ENCODE data around the gene SCYGR6. TPM values are rescaled to one million over a fixed set of nuclear protein-coding genes. Genes with fewer than 3 reads are reported as not detected.

SCYGR6 gene, protein sequence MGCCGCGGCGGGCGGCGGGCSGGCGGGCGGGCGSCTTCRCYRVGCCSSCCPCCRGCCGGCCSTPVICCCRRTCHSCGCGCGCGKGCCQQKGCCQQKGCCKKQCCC
- not detected in 2 replicates for total RNA-seq

DNA sequence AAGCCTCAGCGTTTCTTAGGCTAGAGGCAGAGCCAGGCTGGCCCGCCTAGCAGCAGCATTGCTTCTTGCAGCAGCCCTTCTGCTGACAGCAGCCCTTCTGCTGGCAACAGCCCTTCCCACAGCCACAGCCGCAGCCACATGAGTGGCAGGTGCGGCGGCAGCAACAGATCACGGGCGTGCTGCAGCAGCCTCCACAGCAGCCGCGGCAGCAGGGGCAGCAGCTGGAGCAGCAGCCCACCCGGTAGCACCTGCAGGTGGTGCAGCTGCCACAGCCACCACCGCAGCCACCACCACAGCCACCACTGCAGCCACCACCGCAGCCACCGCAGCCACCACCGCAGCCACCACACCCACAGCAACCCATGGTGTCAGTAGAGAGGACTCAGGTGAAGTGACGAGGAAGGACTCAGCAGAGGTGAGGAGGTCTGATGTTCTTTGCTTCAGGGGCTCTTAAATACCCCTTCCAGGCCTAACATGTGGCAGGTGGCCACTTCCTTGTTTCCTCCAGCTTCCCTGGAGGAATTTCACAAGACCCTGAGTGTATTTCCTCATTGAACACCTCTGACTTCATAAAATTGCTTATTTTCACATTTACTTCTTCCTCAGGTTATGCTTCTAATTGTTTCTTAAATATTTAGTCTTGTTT is at the start of gene SCYGR6:
SCYGR6 (minus strand) TSS at position 364 of the 646 bp plus-strand sequence; CDS start at position 364, 0 bp downstream.

DNA sequence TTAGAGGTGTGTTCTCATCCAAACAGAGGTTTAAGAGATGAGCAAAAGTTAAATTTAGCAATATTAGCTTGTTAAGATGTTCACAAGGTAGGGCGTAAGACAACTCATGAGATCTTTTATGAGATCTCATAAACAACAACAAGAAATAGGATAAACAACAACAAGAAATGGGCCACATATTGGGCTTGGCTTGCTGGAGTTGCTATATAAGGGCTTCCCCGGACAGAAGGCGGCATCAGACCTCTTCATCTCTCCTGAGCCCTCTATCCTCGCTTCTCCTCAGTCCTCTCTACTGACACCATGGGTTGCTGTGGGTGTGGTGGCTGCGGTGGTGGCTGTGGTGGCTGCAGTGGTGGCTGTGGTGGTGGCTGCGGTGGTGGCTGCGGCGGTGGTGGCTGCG is 21.0 kb upstream of the SCYGR6 start, which contains the start of gene SCYGR8:
SCYGR8 (plus strand) TSS at position 301 of the 400 bp plus-strand sequence; CDS start at position 301, 0 bp downstream.

DNA sequence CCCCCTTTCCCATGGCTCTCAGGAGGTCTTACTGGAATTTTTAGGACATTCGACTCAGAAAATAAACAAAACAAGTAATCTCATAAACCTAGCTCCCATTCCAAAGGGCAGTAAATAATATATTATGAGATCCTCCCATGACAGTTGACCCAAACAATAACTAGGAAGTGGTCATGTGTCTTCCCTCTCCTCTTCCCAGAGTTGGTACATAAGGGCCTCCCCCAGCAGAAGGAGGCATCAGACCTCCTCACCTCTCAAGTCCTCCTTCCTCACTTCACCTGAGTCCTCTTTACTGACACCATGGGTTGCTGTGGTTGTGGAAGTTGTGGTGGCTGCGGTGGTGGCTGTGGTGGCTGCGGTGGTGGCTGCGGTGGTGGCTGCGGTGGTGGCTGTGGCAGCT is 3.5 kb upstream of the SCYGR6 start, which contains the start of gene SCYGR7:
SCYGR7 (plus strand) TSS at position 301 of the 400 bp plus-strand sequence; CDS start at position 301, 0 bp downstream.

GRCh38 chr2:227717687-227718567 is 6.6 kb downstream of the SCYGR6 start, which contains the start of gene SLC19A3:
TSS of gene SLC19A3 (minus strand) at chr2:227718028. CDS start at chr2:227702318, 15,710 bp downstream.

Other genes with a start within 250 kb of the SCYGR6 start
- gene SCYGR2, start 125.9 kb downstream of the SCYGR6 start, total RNA-seq: not detected in 2 replicates
- not detected in 2 replicates for gene SCYGR3, start 109.9 kb downstream of the SCYGR6 start, total RNA-seq
- not detected in 2 replicates for gene SCYGR4, start 107.3 kb downstream of the SCYGR6 start, total RNA-seq
- not detected in 2 replicates for gene SCYGR5, start 58.0 kb downstream of the SCYGR6 start, total RNA-seq
- 0.19 and 1.7 TPM in 2 replicates for gene SLC19A3, start 6.7 kb downstream of the SCYGR6 start, total RNA-seq
- gene SCYGR7, start 3.6 kb upstream of the SCYGR6 start, total RNA-seq: not detected in 2 replicates
- not detected in 2 replicates for gene SCYGR8, start 21.1 kb upstream of the SCYGR6 start, total RNA-seq
- 1.3 and 57.5 TPM in 2 replicates for gene CCL20, start 89.1 kb upstream of the SCYGR6 start, total RNA-seq
- gene DAW1, start 146.9 kb upstream of the SCYGR6 start, total RNA-seq: 24.2 and 31.6 TPM in 2 replicates